ENCODE data around the gene LZTS2. TPM values are rescaled to one million over a fixed set of nuclear protein-coding genes. Genes with fewer than 3 reads are reported as not detected.
A peak's percentile ranks its signal among the peaks of the same experiment; 100 is the strongest.

Gene LZTS2
- total RNA-seq, 4 donors from 2014 or later = 81.4 to 134 (median 98.7) TPM

DNA sequence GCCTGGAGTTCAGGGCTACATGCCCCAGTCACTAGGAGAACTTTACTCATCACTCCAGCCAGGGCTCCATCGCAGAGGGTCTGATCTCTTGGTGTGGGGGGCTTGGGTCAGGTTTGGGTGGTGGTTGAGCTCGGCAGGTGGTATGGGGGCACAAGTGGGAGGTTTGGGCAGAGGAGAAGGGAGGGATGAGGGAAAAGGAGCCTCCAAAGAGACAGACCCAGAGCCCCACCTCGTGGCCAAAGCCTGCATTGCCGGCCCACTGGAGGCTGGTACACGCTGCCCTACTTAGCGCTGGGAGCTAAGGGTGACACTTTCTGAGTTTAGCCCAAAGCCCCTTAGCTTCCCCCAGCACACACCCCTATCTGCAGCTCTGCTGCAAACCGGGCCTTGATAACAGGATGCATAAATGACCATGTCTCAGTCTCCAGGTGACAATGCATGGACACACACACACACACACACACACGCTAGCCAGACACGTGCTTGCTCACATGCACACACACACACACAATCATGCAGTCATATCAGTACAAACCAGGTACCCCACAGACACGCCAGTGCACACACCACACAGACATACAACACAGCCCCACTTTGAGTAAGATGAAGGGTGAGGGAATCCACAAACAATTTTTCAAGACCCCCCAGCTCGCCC, 14.7 kb downstream of the LZTS2 start:
- WGBS, 2 donors = 19 to 25% methylated on average over 11 of the region's 11 CpGs
- Histone ChIP-seq H3K4me3 (no peak overlapping the region), H3K27ac (no peak overlapping the region), H3K4me1 (peaks cover 0 to 43% (median 28%) of the 10 kb centered on the region in 4 donors), H3K27me3 (peaks cover 0 to 7% of the 10 kb centered on the region in 2 donors), H3K9me3 (no peaks in the 10 kb centered on the region), H3K36me3 (no peaks in the 10 kb centered on the region)
- TF ChIP-seq, protein P1, sequence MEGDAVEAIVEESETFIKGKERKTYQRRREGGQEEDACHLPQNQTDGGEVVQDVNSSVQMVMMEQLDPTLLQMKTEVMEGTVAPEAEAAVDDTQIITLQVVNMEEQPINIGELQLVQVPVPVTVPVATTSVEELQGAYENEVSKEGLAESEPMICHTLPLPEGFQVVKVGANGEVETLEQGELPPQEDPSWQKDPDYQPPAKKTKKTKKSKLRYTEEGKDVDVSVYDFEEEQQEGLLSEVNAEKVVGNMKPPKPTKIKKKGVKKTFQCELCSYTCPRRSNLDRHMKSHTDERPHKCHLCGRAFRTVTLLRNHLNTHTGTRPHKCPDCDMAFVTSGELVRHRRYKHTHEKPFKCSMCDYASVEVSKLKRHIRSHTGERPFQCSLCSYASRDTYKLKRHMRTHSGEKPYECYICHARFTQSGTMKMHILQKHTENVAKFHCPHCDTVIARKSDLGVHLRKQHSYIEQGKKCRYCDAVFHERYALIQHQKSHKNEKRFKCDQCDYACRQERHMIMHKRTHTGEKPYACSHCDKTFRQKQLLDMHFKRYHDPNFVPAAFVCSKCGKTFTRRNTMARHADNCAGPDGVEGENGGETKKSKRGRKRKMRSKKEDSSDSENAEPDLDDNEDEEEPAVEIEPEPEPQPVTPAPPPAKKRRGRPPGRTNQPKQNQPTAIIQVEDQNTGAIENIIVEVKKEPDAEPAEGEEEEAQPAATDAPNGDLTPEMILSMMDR (IDR thresholded peaks at IDR 0.05) = peak; percentile 91 to 94 (median 93)
- no peak for TF ChIP-seq EP300 (IDR thresholded peaks at IDR 0.05)
- no peak for TF ChIP-seq POLR2A (IDR thresholded peaks at IDR 0.05)
- DNase-seq (ENCODE audit: low spot score in 2 of 2) = peak; percentile 82 to 93

DNA sequence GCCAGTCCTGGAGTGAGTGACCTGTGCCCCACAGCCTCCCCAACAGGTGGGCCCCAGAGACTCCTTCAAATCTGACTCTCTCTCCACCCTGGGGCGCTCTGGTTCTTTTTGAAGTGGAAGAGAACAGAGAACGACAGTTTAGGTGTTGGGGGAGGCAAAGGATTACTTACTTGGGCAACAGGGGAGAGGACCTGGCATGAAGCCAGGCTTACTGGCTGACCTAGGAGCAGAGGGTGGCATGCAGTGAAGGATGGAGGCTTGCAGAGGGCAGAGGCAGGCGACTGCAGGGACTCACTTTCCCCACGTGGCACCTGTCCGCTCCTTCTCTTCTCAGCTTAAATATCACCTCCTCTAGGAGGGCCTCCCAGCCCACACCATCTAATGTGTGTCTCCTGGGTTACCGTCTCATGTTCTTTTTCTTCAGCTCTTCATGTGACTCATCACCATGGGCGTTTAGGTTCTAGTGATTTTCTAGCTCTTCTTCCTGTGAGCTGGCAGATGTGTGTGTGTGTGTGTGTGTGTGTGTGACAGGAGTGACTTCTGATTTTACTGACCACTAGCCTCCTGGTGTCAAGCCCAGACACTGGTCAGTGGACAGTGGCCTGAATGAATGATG, 15.5 kb downstream of the LZTS2 start:
- Histone ChIP-seq H3K27ac (no peak overlapping the region), H3K27me3 (peaks cover 0 to 10% of the 10 kb centered on the region in 2 donors), H3K4me3 (no peak overlapping the region), H3K9me3 (no peaks in the 10 kb centered on the region), H3K4me1 (peaks cover 0 to 43% (median 28%) of the 10 kb centered on the region in 4 donors), H3K36me3 (no peaks in the 10 kb centered on the region)
- WGBS, 2 donors = 40 to 56% methylated on average over 6 to 7 of the region's 7 CpGs
- no peak for DNase-seq (ENCODE audit: low spot score in 2 of 2)
- TF ChIP-seq, protein P1 (IDR thresholded peaks at IDR 0.05) = no peak
- TF ChIP-seq EP300 (IDR thresholded peaks at IDR 0.05) (no peak), POLR2A (IDR thresholded peaks at IDR 0.05) (no peak)

DNA sequence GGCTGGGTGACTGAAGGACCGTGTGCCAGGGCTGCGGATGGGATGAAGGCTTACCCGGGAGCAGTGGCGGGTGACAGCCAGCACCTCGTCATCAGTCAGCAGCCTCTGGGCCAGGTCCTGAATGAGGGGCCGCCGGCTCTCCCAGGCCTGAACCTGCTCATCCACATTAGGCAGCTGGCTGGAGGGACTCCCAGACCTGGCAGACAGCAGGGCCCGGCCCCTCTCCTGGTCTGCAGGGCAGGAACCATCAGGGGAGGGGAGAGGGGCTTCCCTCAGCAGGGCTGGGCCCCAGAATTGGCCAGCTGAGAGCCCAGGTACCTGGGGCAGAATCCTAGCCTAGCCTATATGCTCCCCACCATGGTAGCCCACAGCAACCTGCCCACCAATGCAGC, 16.0 kb downstream of the LZTS2 start:
- Histone ChIP-seq H3K36me3 (no peaks in the 10 kb centered on the region), H3K27ac (no peak overlapping the region), H3K27me3 (peaks cover 0 to 12% of the 10 kb centered on the region in 2 donors), H3K9me3 (no peaks in the 10 kb centered on the region), H3K4me1 (peaks cover 0 to 43% (median 28%) of the 10 kb centered on the region in 4 donors), H3K4me3 (no peak overlapping the region)
- DNase-seq (ENCODE audit: low spot score in 2 of 2) = no peak
- TF ChIP-seq EP300 (IDR thresholded peaks at IDR 0.05) (no peak), POLR2A (IDR thresholded peaks at IDR 0.05) (no peak)
- TF ChIP-seq, protein P1 (IDR thresholded peaks at IDR 0.05) = no peak
- 82 to 89% methylated on average over 4 to 7 of the region's 8 CpGs for WGBS, 2 donors

- peaks cover 0 to 40% (median 28%) of the 10 kb centered on the region in 4 donors for H3K4me1 ChIP-seq
- TF ChIP-seq POLR2A (IDR thresholded peaks at IDR 0.05) (no peak), EP300 (IDR thresholded peaks at IDR 0.05) (no peak)
- TF ChIP-seq, protein P1 (IDR thresholded peaks at IDR 0.05) = no peak
- 57 to 59% methylated on average over 5 of the region's 5 CpGs for WGBS, 2 donors
- H3K27ac ChIP-seq = no peak overlapping the region
- H3K36me3 ChIP-seq = no peaks in the 10 kb centered on the region
- H3K4me3 ChIP-seq = no peak overlapping the region
- H3K27me3 ChIP-seq = peaks cover 0 to 12% of the 10 kb centered on the region in 2 donors
- DNase-seq (ENCODE audit: low spot score in 2 of 2) = no peak
- H3K9me3 ChIP-seq = no peaks in the 10 kb centered on the region
These were observed 17.2 kb downstream of the LZTS2 start for GRCh38 chr10:101016814-101017213.

DNA sequence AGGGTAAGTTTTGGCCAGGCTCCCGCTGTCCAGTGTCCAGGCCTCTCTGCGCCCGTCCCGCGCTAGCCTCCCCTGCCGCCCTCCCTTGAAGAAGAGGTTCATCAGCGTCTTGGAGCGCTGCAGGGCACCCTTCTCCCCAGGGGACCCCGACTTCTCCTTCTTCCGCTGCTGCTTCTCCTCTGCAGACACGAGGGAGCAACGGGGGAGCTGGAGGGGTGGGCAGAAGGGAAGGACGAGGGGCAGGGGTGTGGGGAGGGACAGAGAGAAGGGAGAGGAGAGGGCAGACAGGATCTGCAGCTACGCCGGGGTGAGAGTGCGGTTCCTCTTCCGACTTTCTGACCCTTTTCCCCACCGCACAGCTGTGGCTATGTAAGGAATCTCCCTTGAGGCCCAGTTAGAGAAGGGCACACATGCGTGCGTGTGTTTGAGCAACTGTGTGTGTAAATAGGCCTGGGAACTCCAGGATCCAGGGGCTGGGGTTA, 18.6 kb downstream of the LZTS2 start:
- Histone ChIP-seq H3K9me3 (no peaks in the 10 kb centered on the region), H3K36me3 (no peaks in the 10 kb centered on the region), H3K27me3 (peaks cover 0 to 12% of the 10 kb centered on the region in 2 donors), H3K27ac (peak overlapping the region in 1 of 4 donors; percentile 41), H3K4me1 (peaks cover 0 to 26% (median 20%) of the 10 kb centered on the region in 4 donors), H3K4me3 (no peak overlapping the region)
- 49 to 54% methylated on average over 20 of the region's 20 CpGs for WGBS, 2 donors
- DNase-seq (ENCODE audit: low spot score in 2 of 2) = no peak
- TF ChIP-seq, protein P1 (IDR thresholded peaks at IDR 0.05) = no peak
- no peak for TF ChIP-seq EP300 (IDR thresholded peaks at IDR 0.05)
- TF ChIP-seq POLR2A (IDR thresholded peaks at IDR 0.05) = no peak

Data from tibial nerve (tissue), 4 donors.